HG02852 (cell line): ENCODE measurements around the gene UGT1A7.
"Not testable (repeated sequence)": the region's sequence is repeated elsewhere in the genome, so short reads cannot be mapped to it uniquely, and the experiment has no call there.

ENCODE experiments used
- ATAC-seq: cut with Tn5 transposase; IDR thresholded peaks from one replicate; pipeline ENCODE4 v1.9.1; 2021; ENCODE audit warnings: mild to moderate bottlenecking, moderate library complexity; ENCODE audit not compliant: unreplicated experiment

UGT1A7 gene

DNA sequence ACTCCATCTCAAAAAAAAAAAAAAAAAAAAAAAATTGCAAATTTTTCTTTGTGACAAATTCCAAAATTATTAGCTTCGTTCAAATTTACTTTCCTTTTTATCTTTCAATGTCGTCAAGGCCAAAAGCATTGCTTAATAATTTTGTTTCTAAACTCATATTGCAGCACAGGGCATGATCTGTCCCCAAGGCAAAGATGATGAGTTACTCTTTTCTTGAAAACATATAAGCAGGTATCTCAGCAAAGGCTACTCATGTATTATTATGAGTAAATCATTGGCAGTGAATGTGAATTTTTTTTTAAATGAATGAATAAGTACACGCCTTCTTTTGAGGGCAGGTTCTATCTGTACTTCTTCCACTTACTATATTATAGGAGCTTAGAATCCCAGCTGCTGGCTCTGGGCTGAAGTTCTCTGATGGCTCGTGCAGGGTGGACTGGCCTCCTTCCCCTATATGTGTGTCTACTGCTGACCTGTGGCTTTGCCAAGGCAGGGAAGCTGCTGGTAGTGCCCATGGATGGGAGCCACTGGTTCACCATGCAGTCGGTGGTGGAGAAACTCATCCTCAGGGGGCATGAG is at the start of gene UGT1A7:
Gene UGT1A7 (plus strand): TSS at position 381 of the 579 bp plus-strand sequence. CDS start 37 bp downstream, at position 418.
- no peak for ATAC-seq

DNA sequence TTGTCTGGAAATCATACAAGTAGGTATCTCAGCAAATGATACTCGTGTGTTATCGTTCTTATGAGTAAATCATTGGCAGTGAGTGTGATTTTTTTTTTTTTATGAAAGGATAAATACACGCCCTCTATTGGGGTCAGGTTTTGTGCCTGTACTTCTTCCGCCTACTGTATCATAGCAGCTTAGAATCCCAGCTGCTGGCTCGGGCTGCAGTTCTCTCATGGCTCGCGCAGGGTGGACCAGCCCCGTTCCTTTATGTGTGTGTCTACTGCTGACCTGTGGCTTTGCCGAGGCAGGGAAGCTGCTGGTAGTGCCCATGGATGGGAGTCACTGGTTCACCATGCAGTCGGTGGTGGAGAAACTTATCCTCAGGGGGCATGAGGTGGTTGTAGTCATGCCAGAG is 45.4 kb upstream of the UGT1A7 start, which contains the start of gene UGT1A10:
Gene UGT1A10 (plus strand): TSS at position 143 of the 400 bp plus-strand sequence. CDS start 75 bp downstream, at position 218.
- not testable (repeated sequence) for ATAC-seq

DNA sequence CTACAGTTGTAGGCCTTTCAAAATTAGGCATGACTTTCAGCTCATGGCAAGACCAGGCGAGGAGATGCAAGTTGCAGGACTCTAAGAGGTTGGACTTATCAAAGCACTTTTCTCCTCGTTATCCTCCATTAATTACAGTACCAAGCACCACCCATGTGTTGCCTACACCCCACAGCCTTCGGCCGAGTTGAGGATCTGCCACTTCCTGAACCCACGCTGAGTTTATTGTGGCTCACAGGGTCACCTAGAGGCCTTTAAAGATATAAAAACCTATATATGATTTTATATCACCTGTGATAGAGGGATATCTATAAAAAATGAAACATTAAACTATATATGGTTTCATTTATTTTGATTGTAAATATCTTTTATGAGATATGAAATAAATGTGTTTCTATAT is 42.9 kb upstream of the UGT1A7 start:
- no peak for ATAC-seq

DNA sequence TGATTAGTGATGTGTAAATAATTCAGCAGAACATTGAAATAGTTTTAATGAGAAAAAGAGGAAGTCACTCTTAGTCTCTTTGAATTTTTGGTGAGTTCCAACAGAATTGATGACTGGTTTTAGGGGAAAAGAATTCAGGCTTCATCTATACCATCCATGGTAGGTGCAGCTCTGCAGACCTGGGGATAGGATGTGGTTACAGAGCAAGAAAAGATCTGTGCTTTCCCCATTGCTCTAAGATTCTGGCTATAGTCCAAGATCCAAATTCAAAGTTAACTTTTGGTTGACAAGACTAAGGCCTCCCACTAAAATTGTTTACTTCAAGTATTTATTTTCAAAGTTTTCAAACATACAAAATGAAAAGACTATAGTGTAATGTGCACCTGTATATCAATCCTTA is 41.8 kb upstream of the UGT1A7 start:
- no peak for ATAC-seq

DNA sequence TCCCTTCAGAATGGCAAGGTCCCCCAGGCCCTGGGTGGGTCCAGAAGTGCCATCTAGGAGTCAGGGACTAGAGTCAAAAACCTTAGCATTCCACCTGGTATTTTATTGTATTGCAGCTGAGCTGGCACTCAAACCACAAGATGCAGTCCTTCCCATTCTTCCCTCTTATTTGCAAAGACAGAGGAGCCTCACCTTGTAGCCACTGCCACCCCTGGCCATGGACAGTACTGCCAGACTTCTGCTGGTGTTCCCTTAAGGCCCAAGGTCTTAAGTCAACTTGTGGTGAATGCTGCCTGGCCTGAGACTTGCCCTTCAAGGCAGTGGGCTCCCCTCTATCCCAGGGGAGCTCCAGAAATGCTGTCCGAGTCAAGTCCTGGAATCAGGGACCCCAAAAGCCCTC is 38.6 kb upstream of the UGT1A7 start:
- no peak for ATAC-seq

DNA sequence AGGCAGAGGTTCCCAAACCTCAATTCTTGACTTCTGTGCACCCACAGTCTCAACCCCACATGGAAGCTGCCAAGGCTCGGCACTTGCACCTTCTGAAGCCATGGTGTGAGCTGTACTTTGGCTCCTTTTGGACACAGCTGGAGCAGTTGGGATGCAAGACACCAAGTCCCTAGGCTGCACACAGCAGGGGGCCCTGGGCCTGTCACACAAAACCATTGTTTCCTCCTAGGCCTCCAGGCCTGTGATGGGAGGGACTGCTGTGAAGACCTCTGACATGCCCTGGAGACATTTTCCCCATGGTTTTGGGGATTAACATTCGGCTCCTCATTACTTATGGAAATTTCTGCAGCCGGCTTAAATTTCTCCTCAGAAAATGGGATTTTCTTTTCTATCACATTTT is 35.7 kb upstream of the UGT1A7 start:
- ATAC-seq = not testable (repeated sequence)

DNA sequence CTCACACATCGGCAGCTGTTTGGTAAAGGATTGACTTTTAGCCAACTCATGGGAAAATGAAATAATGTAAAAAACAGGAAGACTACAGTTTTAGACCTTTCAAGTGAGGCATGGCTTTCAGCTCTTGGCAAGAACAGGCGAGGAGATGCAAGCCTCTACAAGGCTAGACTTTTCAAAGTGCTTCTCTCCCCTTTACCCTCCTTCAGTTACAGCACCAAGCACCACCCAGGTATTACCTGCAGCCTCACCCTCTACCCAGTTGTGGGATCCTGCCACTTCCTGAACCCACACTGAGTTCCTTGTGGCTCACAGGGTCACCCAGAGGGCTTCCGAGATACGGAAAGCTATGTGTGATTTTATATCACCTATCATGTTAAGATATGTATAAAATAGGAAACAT is 30.7 kb upstream of the UGT1A7 start:
- no peak for ATAC-seq

DNA sequence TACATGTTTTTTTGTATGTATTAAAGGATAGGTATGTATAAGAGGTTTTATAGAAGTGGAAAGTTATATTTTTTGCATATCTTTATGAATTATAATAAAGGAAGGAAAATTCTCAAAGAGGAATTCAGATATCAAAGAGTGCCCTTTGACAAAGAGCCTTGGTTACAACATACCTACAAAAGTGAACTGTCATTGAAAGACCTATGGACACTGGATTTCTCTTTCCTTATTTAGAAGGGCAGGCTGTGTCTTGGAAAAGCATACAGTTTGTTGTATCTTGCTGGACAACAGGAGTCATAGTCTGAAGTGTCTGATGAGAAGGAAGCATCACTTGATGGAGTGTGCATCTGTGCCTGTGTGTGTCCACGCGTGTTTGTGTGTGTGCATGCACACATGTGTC is 30.3 kb upstream of the UGT1A7 start:
- no peak for ATAC-seq

DNA sequence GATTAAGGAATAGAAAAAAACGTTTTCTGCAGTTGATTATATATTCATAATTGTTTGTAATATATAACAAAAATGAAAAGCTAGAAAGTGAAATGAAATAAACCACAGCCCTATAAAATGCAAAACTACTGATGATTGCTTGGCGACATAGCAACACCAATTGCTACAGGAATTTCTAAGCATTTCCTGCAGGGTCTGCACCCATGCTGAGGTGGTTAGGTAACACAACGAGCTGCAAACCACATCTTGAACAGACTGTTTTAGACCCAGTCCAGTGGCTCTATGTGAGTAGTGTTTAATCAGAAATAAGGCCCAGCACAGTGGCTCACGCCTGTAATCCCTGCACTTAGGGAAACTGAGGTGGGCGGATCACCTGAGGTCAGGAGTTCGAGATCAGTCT is 27.2 kb upstream of the UGT1A7 start:
- no peak for ATAC-seq

DNA sequence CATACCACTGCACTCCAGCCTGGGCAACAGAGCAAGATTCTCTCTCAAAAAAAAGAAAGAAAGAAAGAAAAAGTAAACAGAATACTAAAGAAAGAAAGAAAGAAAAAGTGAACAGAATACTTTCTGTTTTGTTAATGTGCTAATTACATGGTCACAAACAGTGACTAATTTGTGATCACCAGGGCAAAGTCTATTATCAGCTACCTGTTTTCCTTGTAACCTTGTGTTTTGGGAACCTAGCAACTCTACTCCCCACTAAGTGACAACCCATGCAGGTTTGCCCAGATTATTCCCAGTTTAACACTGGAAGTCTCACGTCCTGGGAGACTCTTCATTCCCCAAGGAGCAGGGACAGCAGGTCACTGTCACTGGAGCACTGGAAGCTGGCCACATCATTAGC is 26.7 kb upstream of the UGT1A7 start:
- ATAC-seq = no peak

DNA sequence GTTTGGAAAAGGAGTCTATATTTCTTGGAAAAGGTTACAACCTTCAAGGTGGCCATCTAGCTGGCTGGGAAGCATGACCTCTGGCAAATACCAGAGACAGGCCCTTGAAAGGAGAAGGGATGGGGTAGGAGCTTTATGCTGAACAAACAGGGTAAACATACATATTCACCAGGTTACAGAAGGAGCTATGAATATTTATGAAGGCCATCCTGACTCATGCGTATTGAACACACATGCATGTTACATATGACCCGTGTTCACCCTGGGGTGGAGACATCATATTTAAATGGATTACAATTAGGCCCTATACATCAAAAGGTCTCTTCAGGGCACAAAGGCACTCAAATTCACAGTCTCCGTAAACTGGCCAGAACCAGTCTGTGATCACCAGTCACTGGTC is 25.8 kb upstream of the UGT1A7 start:
- ATAC-seq = not testable (repeated sequence)

DNA sequence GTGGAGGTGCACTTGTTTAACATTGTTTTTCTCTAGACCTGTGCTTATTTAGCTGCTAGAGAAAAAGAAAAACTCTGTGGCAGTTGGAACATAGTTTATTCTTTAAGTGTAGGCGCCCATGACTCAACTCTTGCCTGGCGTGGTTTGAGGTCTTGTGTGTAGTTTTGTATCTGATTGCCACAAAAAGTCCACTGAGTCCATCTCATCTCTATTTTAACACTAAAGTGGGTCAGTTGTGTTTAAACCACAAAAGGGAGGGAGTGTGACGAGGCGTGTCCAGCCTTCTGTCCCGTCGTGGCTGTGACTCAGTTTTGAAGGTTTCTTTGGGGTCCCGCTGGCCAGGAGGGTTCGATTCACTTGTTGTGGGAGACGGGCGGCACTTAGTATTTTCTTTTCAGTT is 25.3 kb upstream of the UGT1A7 start:
- ATAC-seq = no peak

DNA sequence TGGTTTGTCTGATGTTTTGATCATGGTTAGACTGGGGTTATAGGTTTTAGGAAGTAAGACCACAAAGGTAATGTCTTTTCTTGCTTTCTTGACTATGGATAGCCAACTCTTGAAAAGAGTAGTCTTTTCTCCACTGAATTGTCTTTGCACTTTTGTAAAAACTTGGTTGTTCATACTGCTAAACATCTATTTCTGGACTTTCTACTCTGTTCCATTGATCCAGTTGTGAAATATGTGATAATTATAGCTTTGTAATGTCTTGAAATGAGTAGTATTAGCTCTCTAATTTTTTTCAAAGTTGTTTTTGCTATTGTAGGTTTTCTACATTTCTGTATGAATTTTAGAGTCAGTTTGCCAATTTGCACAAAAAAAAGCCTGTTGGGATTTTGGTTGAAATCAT is 23.1 kb upstream of the UGT1A7 start:
- ATAC-seq = no peak

DNA sequence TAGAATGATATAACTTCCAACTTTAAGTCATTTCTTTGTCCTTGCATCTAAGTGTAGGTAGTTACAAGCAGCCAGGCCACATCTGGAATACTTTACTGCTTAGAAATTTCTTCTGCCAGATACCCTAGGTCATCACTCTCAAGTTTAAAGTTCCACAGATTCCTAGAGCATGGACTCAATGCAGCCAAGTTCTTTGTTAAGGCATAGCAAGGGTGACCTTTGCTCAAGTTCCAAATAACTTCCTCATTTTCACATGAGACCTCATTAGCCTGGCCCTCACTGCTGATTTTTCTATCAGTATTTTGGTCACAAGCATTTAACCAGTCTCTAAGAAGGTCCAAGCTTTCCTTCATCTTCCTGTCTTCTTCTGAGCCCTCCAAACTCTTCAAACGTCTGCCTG is 17.8 kb upstream of the UGT1A7 start:
- no peak for ATAC-seq

DNA sequence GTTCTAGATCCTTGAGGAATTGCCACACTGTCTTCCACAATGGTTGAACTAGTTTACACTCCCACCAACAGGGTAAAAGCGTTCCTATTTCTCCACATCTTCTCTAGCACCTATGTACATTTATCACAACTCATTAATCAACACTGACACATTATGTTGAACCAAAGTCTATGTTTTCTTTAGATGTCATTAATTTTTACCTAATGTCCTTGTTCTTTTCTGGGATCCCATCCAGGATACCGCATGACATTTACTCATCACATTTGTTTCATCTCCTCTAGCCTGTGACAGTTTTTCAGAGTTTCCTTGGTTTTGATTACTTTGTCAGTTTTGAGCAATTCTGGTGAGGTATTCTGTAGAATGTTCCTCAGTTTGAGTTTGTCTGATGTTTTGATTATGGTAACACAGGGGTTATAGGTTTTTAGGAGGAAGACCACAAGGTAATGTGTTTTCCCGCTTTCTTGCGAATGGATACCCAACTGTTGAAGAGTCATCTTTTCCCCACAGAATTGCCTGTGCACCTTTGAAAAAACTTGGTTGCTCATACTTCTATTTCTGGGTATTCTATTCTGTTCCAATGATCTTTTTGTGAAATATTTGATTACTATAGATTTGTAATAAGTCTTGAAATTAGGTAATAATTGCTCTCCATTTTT is 13.0 kb upstream of the UGT1A7 start:
- no peak for ATAC-seq

DNA sequence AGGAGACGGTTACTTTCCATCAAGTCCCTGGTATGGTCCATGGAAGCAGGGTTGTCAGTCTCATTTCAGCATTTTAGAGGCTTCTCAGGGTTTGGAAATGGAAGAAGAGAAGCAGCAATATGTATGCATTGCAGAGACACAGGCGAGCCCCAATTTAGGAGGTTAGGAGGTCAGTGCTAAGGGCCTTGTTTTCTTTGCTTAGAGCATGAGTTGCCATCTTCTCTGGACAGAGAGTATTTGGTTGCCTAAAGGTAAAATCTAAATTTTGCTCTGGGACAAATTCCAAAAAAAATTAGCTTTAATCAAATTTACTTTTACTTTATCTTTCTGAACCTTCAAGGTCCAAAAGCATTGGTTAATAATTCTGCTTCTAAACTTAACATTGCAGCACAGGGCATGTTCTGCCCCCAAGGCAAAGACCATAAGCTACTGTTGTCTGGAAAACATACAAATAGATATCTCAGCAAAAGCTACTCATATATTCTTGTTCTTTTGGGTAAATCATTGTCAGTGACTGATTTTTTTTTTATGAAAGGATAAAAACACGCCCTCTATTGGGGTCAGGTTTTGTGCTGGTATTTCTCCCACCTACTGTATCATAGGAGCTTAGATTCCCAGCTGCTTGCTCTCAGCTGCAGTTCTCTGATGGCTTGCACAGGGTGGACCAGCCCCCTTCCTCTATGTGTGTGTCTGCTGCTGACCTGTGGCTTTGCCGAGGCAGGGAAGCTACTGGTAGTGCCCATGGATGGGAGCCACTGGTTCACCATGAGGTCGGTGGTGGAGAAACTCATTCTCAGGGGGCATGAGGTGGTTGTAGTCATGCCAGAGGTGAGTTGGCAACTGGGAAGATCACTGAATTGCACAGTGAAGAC is 10.2 kb upstream of the UGT1A7 start, which contains the start of gene UGT1A9:
Gene UGT1A9 (plus strand): TSS at position 609 of the 872 bp plus-strand sequence. CDS start 37 bp downstream, at position 646.
- no peak for ATAC-seq

DNA sequence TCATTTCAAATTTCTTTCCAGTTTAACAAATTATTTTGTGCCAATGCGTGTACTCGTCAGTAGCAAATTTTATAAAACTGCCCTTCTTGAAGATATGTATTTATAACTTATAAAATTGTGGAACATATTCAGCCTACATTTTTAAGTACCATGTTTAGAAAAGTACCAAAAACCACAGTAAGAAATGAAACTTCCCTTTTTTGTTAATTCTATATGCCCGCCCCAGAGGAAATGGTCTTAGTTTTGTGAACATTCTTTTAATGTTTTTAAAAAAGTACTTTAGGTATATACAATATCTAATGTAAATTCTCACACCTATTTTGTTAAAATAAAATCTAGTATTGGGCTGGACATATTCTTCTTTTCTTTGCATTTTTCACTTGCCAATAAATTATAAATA is 8.8 kb upstream of the UGT1A7 start:
- no peak for ATAC-seq

DNA sequence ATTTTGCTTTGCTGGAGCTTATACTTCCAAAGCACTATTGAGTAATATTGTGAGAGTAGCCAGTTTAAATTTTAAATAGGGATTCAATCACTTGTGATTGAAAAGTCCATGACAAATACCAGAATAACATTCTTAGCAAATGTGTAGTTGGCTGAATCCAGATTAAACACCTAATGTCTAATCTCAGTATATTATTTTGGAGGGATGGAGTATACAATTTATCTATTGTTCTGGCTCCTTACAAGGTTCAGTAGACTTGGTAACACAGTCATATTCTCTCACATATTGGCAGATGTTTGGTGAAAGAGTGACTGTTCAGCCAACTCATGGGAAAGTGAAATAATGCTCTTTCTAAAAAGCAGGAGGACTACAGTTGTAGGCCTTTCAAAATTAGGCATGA is 7.8 kb upstream of the UGT1A7 start:
- no peak for ATAC-seq

DNA sequence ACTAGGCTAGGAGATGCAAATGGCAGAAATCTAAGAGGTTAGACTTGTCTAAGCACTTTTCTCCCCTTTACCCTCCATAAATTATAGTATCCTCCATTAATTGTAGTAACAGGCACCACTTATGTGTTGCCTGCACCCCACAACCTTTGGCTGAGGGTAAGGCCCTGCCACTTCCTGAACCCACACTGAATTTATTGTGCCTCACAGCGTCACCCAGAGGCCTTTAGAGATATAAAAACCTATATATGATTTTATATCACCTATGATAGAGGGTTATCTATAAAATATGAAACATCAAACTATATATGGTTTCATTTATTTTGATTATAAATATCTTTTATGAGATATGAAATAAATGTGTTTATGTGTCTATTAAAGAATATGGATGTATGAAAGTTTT is 7.4 kb upstream of the UGT1A7 start:
- no peak for ATAC-seq

DNA sequence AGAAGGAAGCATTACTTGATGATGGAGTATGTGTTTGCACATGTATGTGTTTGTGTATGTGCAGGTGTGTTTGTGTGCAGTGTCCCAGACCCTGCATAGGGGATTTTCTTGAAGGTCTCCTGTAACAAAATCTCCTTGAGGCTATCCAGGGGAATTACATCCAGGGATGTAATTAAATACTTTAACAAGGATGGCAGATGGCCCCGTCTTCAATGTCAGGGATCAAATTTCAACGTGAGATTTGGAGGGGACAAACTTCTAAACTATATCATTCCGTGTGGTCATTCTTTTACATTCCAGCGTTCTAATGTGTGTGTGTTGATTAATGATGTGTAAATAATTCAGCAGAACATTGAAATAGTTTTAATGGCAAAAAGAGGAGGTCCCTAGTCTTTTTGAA is 6.7 kb upstream of the UGT1A7 start:
- no peak for ATAC-seq

DNA sequence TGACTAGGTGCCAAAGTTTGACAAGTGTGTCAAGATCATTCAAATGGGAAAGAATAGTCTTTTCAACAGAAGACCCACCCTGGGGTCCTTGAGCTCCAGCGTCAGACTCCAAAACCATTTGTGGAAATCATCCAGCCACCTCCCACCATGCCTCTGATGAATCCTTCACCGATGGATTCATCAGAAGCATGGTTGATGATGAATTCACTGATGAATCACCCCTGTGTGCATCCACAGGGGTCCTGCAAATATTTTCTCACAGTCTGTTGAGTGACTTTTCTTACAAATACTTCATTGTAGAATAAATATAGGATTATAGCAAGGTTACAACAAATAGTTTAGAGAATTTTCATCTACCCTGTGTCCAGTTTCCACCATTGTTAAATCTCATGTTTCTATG is 5.7 kb upstream of the UGT1A7 start:
- ATAC-seq = no peak

DNA sequence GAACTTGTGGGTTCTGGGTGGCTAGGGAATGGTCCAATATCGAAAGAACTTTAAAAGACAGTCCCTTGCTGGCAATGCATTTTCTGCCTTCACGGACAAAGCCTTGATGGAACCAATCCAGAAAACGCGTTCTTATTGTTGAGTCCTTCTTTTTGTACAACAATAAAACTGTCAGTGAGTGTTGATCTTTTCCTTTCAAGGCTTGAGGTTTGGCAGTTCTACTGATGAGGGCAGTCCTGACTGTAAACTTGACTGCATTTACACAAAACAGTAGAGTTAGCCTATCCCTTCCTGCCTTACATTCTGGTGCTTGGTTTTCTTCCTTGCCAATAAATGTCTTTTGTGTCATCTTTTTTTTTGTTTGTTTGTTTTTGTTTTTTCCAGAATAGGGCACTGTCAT is 2.5 kb upstream of the UGT1A7 start:
- ATAC-seq = no peak
